Fibroblast of pulmonary artery (primary cell): ENCODE results near the gene HYAL3.
A peak's percentile ranks its signal among the peaks of the same experiment; 100 is the strongest.

Experiments used
- DNase-seq: peaks from one replicate; pipeline ENCODE4 v3.0.0-alpha.2; 2010; ENCODE audit warnings: low read depth
- H3K4me3 ChIP-seq: replicated peaks from 2 replicates; pipeline ENCODE4 v1.5.1; 2011; ENCODE audit warnings: low read depth, mild to moderate bottlenecking, control low read depth, low read length, moderate library complexity
- TF ChIP-seq, protein P1 (sequence below): IDR thresholded peaks from 2 replicates; pipeline ENCODE4 v1.5.1; 2011; ENCODE audit warnings: mild to moderate bottlenecking, control low read depth, low read length, inconsistent platforms; ENCODE audit errors: missing control alignments

Gene HYAL3

GRCh38 chr3:50260027-50260941 lies 38.9 kb downstream of the HYAL3 start:
- TF ChIP-seq, protein P1, sequence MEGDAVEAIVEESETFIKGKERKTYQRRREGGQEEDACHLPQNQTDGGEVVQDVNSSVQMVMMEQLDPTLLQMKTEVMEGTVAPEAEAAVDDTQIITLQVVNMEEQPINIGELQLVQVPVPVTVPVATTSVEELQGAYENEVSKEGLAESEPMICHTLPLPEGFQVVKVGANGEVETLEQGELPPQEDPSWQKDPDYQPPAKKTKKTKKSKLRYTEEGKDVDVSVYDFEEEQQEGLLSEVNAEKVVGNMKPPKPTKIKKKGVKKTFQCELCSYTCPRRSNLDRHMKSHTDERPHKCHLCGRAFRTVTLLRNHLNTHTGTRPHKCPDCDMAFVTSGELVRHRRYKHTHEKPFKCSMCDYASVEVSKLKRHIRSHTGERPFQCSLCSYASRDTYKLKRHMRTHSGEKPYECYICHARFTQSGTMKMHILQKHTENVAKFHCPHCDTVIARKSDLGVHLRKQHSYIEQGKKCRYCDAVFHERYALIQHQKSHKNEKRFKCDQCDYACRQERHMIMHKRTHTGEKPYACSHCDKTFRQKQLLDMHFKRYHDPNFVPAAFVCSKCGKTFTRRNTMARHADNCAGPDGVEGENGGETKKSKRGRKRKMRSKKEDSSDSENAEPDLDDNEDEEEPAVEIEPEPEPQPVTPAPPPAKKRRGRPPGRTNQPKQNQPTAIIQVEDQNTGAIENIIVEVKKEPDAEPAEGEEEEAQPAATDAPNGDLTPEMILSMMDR, result peak; percentile 51
- peak; percentile 91 for DNase-seq
- peak overlapping the region; percentile 55 for H3K4me3 ChIP-seq

- H3K4me3 ChIP-seq, result no peak overlapping the region
- TF ChIP-seq, protein P1, result no peak
- no peak for DNase-seq
Observed at GRCh38 chr3:50259432-50260026, 39.7 kb downstream of the HYAL3 start.

DNA sequence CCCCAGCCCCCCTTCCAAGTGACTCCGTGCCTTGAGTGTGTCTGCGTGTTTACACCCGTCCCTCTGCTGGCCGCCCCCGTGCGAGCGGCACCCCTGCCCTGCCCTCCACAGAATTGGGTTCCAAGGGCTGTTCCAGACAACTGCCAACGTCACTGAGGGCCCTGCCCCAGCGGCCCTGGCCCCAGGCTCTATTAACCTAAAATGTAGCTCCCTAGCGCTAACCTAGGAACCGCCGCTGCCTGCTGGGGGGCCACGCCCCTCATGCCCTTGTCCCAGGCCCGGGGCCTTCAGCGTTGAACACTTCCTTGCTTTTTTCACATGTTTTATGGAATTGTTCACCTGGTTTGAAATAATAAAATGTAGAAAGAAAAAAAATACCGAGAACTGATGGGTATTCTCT lies 40.2 kb downstream of the HYAL3 start:
- H3K4me3 ChIP-seq, result no peak overlapping the region
- TF ChIP-seq, protein P1, result no peak
- no peak for DNase-seq

DNA sequence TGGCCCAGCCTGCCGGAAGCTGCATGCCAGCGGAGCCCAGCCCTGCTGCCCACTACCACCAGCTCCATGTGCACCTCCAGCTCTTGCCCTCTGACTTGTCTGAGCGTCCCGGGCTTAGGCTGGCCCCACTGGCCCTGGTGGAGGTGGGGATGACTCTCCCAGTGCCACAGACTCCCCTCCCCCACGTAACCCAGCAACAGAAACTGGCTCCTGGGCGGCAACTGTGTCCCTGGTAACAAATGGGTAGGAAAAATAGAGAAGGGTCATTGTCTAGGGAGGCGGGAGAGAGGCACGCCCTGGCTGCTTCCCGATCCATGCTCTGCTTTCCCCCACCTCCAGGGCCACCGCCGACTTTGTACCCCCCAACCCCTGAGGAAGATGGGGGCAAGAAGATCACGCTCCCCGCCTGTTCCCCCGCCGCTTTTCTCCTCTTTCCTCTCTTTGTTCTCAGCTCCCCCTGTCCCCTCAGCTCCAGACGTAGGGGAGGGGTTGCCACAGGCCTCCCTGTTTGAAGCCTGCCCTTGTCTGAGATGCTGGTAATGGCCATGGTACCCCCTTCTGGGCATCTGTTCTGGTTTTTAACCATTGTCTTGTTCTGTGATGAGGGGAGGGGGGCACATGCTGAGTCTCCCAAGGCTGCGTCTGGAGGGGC lies 41.0 kb downstream of the HYAL3 start:
- TF ChIP-seq, protein P1, result no peak
- DNase-seq, result no peak
- H3K4me3 ChIP-seq, result no peak overlapping the region

GRCh38 chr3:50256978-50257890 lies 42.0 kb downstream of the HYAL3 start:
- peak; percentile 51 for DNase-seq
- H3K4me3 ChIP-seq, result no peak overlapping the region
- TF ChIP-seq, protein P1, result peak; percentile 63

GRCh38 chr3:50255251-50255615 lies 44.0 kb downstream of the HYAL3 start:
- no peak for DNase-seq
- no peak overlapping the region for H3K4me3 ChIP-seq
- TF ChIP-seq, protein P1, result no peak
